Natural killer cell (primary cell): Measurements from ENCODE around the gene ZNF200. TPM values are rescaled to one million over a fixed set of nuclear protein-coding genes. Genes with fewer than 3 reads are reported as not detected.

Source experiments
- ATAC-seq, 3 donors: fragments of 150-1000 bp in 2 of 3; fragments of 200-7000 bp in 1 of 3; cut with Tn5 transposase; 1 replicate in 1 of 3; 2 replicates in 2 of 3; pipeline ENCODE4 v1.10.0; 2021; ENCODE audit warnings: mild to moderate bottlenecking in 2 of 3, moderate library complexity in 2 of 3
- DNase-seq, 2 donors: peaks; one replicate each; pipeline versions ENCODE4 v3.0.0 to v3.0.0-alpha.2; 2013 to 2021; ENCODE audit warnings: mixed read lengths in 1 of 2
- H3K27ac ChIP-seq: one replicate; pipeline ENCODE4 v1.5.1; 2013; ENCODE audit warnings: mild to moderate bottlenecking, low read length
- H3K27me3 ChIP-seq: one replicate; pipeline ENCODE4 v1.6.1; 2013; ENCODE audit warnings: low read length; ENCODE audit not compliant: control insufficient read depth, insufficient read depth
- H3K36me3 ChIP-seq: one replicate; pipeline ENCODE4 v1.6.1; 2013; ENCODE audit warnings: low read length; ENCODE audit not compliant: control insufficient read depth, insufficient read depth
- H3K4me1 ChIP-seq: one replicate; pipeline ENCODE4 v1.6.1; 2013; ENCODE audit warnings: low read length; ENCODE audit not compliant: control insufficient read depth, insufficient read depth
- H3K4me3 ChIP-seq: one replicate; pipeline ENCODE4 v1.5.1; 2013; ENCODE audit warnings: low read length
- H3K9me3 ChIP-seq: one replicate; pipeline ENCODE4 v1.6.1; 2013; ENCODE audit warnings: low read length; ENCODE audit not compliant: control insufficient read depth, insufficient read depth
- H3K27ac Mint-ChIP-seq, 2 donors: one replicate each; pipeline ENCODE4 v1.8.0; 2022; ENCODE audit warnings: mild to moderate bottlenecking in 2 of 2, mixed read lengths in 2 of 2, moderate library complexity in 1 of 2
- H3K27me3 Mint-ChIP-seq, 2 donors: one replicate each; pipeline ENCODE4 v1.8.0; 2022; ENCODE audit warnings: low read depth in 2 of 2, mixed read lengths in 2 of 2
- H3K36me3 Mint-ChIP-seq: one replicate; pipeline ENCODE4 v1.8.0; 2022; ENCODE audit warnings: mixed read lengths
- H3K4me1 Mint-ChIP-seq, 2 donors: one replicate each; pipeline ENCODE4 v1.8.0; 2022; ENCODE audit warnings: mixed read lengths in 2 of 2
- H3K4me3 Mint-ChIP-seq: one replicate; pipeline ENCODE4 v1.8.0; 2022; ENCODE audit warnings: mild to moderate bottlenecking, moderate library complexity, mixed read lengths
- H3K9me3 Mint-ChIP-seq, 2 donors: one replicate each; pipeline ENCODE4 v1.8.0; 2022; ENCODE audit warnings: mixed read lengths in 2 of 2
- CTCF ChIP-seq: fragments of 200-600 bp; IDR thresholded peaks from one replicate; pipeline ENCODE4 v1.8.0; 2022; ENCODE audit warnings: antibody characterized with exemption
- WGBS: methylation state at CpG from one replicate; pipeline ENCODE4 v1.1.7; 2013; ENCODE audit warnings: missing lambda C conversion rate; ENCODE audit not compliant: insufficient coverage; 5-methylcytosine and 5-hydroxymethylcytosine counted together
- intact Hi-C: fragments of 100-400 bp; cut with micrococcal nuclease; formaldehyde crosslinking; loops from one replicate; pipeline ENCODE4 v1.14.2; 2022
- total RNA-seq, 4 donors: library from RNA; stranded (reverse); fragments of 120-200 nt in 1 of 4; gene quantifications; one replicate each; pipeline versions ENCODE4 v1.2.3 to v1.2.4, GENCODE V29; 2013 to 2022

Gene ZNF200
- total RNA-seq, 3 donors from 2014 or later (not counting 1 experiment from before 2014, with no cell fraction given): 5.3 to 10.9 (median 5.6) TPM

GRCh38 chr16:3215601-3216262 lies 19.2 kb downstream of the ZNF200 start:
- peaks cover 40 to 52% of the 10 kb centered on the region in 2 donors for H3K4me1 Mint-ChIP-seq
- peaks cover under 1% of the 10 kb centered on the region for H3K9me3 ChIP-seq

GRCh38 chr16:3214904-3215600 lies 19.9 kb downstream of the ZNF200 start:
- no peaks in the 10 kb centered on the region for H3K36me3 Mint-ChIP-seq
- WGBS: 10% methylated on average over 7 of the region's 7 CpGs
- Histone ChIP-seq H3K27me3 (no peaks in the 10 kb centered on the region), H3K36me3 (no peaks in the 10 kb centered on the region), H3K9me3 (no peaks in the 10 kb centered on the region), H3K4me1 (peaks cover 37% of the 10 kb centered on the region), H3K4me3 (no peak overlapping the region), H3K27ac (peak overlapping the region; percentile 87)
- ATAC-seq (peak; percentile 83 to 91 (median 86)), DNase-seq (peak; percentile 19 to 82)
- H3K9me3 Mint-ChIP-seq: peaks cover 0 to 3% of the 10 kb centered on the region in 2 donors
- H3K27me3 Mint-ChIP-seq: no peaks in the 10 kb centered on the region
- no peak for TF ChIP-seq CTCF
- H3K27ac Mint-ChIP-seq: peak overlapping the region; percentile 64 to 88
- intact Hi-C loops: no loop called here
- H3K4me3 Mint-ChIP-seq: peak overlapping the region; percentile 69
- peaks cover 40 to 52% of the 10 kb centered on the region in 2 donors for H3K4me1 Mint-ChIP-seq

More at GRCh38 chr16:3215601-3216262, 19.2 kb downstream of the ZNF200 start:
- Mint-ChIP-seq H3K4me3 (peak overlapping the region; percentile 69), H3K27me3 (no peaks in the 10 kb centered on the region), H3K9me3 (peaks cover 0 to 3% of the 10 kb centered on the region in 2 donors), H3K27ac (peak overlapping the region; percentile 64 to 88), H3K36me3 (no peaks in the 10 kb centered on the region)
- H3K4me1 ChIP-seq: peaks cover 37% of the 10 kb centered on the region
- ATAC-seq (no peak), DNase-seq (peak in 1 of 2 donors; percentile 36)
- 69% methylated on average over 11 of the region's 11 CpGs for WGBS
- no peaks in the 10 kb centered on the region for H3K36me3 ChIP-seq
- H3K27me3 ChIP-seq: no peaks in the 10 kb centered on the region
- H3K4me3 ChIP-seq: no peak overlapping the region
- intact Hi-C loops: no loop called here
- no peak for TF ChIP-seq CTCF
- H3K27ac ChIP-seq: peak overlapping the region; percentile 87

GRCh38 chr16:3212567-3212966 lies 22.4 kb downstream of the ZNF200 start:
- peaks cover 37% of the 10 kb centered on the region for H3K4me1 ChIP-seq
- H3K36me3 ChIP-seq: no peaks in the 10 kb centered on the region
- Mint-ChIP-seq H3K9me3 (peaks cover 0 to 3% of the 10 kb centered on the region in 2 donors), H3K27ac (no peak overlapping the region), H3K4me3 (peak overlapping the region; percentile 49), H3K27me3 (no peaks in the 10 kb centered on the region), H3K4me1 (peaks cover 40 to 48% of the 10 kb centered on the region in 2 donors), H3K36me3 (no peaks in the 10 kb centered on the region)
- H3K9me3 ChIP-seq: peaks cover 2% of the 10 kb centered on the region
- DNase-seq (no peak), ATAC-seq (no peak)
- H3K4me3 ChIP-seq: no peak overlapping the region
- H3K27me3 ChIP-seq: no peaks in the 10 kb centered on the region
- 92% methylated on average over 1 of the region's 1 CpG for WGBS
- TF ChIP-seq CTCF: no peak
- no peak overlapping the region for H3K27ac ChIP-seq
- intact Hi-C loops: no loop called here
